A673 (cell line): Measurements from ENCODE around the gene SLC6A18.

Experiments used
- CTCF ChIP-seq: fragments of 300-800, 200-600 bp; sonication (generic); conservative IDR thresholded peaks from 2 replicates; pipeline ENCODE4 v1.5.1; 2017; ENCODE audit warnings: low read depth, mild to moderate bottlenecking, antibody characterized with exemption, low read length, moderate library complexity, mixed read lengths
- EZH2 ChIP-seq: fragments of 200-600 bp; sonication (generic); IDR thresholded peaks from 2 replicates; pipeline ENCODE4 v1.6.1; 2017; ENCODE audit warnings: borderline replicate concordance, low read depth, mild to moderate bottlenecking, mixed read lengths, antibody characterized with exemption, low read length; ENCODE audit not compliant: poor library complexity, severe bottlenecking

- no peak for TF ChIP-seq CTCF
- no peak for TF ChIP-seq EZH2
Observed at GRCh38 chr5:1193591-1193985, 31.6 kb upstream of the SLC6A18 start.
